H9 (cell line): ENCODE measurements around the gene SRRM2. TPM values are rescaled to one million over a fixed set of nuclear protein-coding genes. Genes with fewer than 3 reads are reported as not detected.

Experiments
- DNase-seq: peaks from one replicate; pipeline ENCODE4 v3.0.0-alpha.2; 2017
- H2AFZ ChIP-seq: one replicate; pipeline ENCODE4 v1.6.1; 2013; ENCODE audit warnings: mild to moderate bottlenecking, low read length, control low read depth, moderate library complexity
- H2AK5ac ChIP-seq: 2 replicates; pipeline ENCODE4 v1.6.1; 2013; ENCODE audit warnings: low read length, control low read depth, mixed read lengths; ENCODE audit not compliant: insufficient read length
- H2BK120ac ChIP-seq: one replicate; pipeline ENCODE4 v1.6.1; 2013; ENCODE audit warnings: low read depth, mild to moderate bottlenecking, low read length, control low read depth, inconsistent platforms; ENCODE audit not compliant: poor library complexity, severe bottlenecking
- H2BK12ac ChIP-seq: 2 replicates; pipeline ENCODE4 v1.6.1; 2013; ENCODE audit warnings: low read length, control low read depth, mixed read lengths, low read depth; ENCODE audit not compliant: insufficient read length
- H2BK15ac ChIP-seq: 2 replicates; pipeline ENCODE4 v1.6.1; 2013; ENCODE audit warnings: low read depth, low read length, control low read depth
- H2BK20ac ChIP-seq: one replicate; pipeline ENCODE4 v1.6.1; 2013; ENCODE audit warnings: low read depth, mild to moderate bottlenecking, low read length, control low read depth, inconsistent platforms; ENCODE audit not compliant: poor library complexity, severe bottlenecking
- H2BK5ac ChIP-seq: 2 replicates; pipeline ENCODE4 v1.6.1; 2013; ENCODE audit warnings: low read length, control low read depth, mixed read lengths; ENCODE audit not compliant: insufficient read length
- H3K14ac ChIP-seq: 2 replicates; pipeline ENCODE4 v1.6.1; 2013; ENCODE audit warnings: low read length, control low read depth; ENCODE audit not compliant: insufficient read depth
- H3K18ac ChIP-seq: 2 replicates; pipeline ENCODE4 v1.6.1; 2013; ENCODE audit warnings: low read depth, mild to moderate bottlenecking, mixed read lengths, low read length, control low read depth; ENCODE audit not compliant: insufficient read length
- H3K23ac ChIP-seq: 2 replicates; pipeline ENCODE4 v1.6.1; 2013; ENCODE audit warnings: low read length, control low read depth, mixed read lengths, low read depth; ENCODE audit not compliant: insufficient read length
- H3K23me2 ChIP-seq: 2 replicates; pipeline ENCODE4 v1.6.1; 2013; ENCODE audit warnings: low read depth, mild to moderate bottlenecking, mixed read lengths, low read length, control low read depth; ENCODE audit not compliant: insufficient read length, poor library complexity, severe bottlenecking
- H3K27ac ChIP-seq: 2 replicates; pipeline ENCODE4 v1.5.1; 2013; ENCODE audit warnings: low read length, control low read depth, mixed read lengths, low read depth; ENCODE audit not compliant: insufficient read length
- H3K27me3 ChIP-seq: 2 replicates; pipeline ENCODE4 v1.6.1; 2013; ENCODE audit warnings: low read length, control low read depth, inconsistent platforms; ENCODE audit not compliant: insufficient read depth
- H3K4ac ChIP-seq: 2 replicates; pipeline ENCODE4 v1.6.1; 2013; ENCODE audit warnings: low read depth, mild to moderate bottlenecking, control low read depth, inconsistent platforms, low read length, moderate library complexity
- H3K4me1 ChIP-seq: 2 replicates; pipeline ENCODE4 v1.6.1; 2013; ENCODE audit warnings: low read length, control low read depth, inconsistent platforms; ENCODE audit not compliant: insufficient read depth
- H3K4me2 ChIP-seq: 2 replicates; pipeline ENCODE4 v1.6.1; 2013; ENCODE audit warnings: low read length, control low read depth, mixed read lengths; ENCODE audit not compliant: insufficient read length, insufficient read depth
- H3K56ac ChIP-seq: 2 replicates; pipeline ENCODE4 v1.6.1; 2013; ENCODE audit warnings: low read depth, mild to moderate bottlenecking, mixed read lengths, low read length, control low read depth; ENCODE audit not compliant: insufficient read length
- H3K79me1 ChIP-seq: 2 replicates; pipeline ENCODE4 v1.6.1; 2013; ENCODE audit warnings: low read depth, mild to moderate bottlenecking, moderate library complexity, low read length, control low read depth, inconsistent platforms; ENCODE audit not compliant: insufficient read depth, poor library complexity, severe bottlenecking
- H3K79me2 ChIP-seq: 2 replicates; pipeline ENCODE4 v1.6.1; 2013; ENCODE audit warnings: low read length, control low read depth, inconsistent platforms; ENCODE audit not compliant: insufficient read depth
- H3K9ac ChIP-seq: 2 replicates; pipeline ENCODE4 v1.6.1; 2013; ENCODE audit warnings: low read length, control low read depth, mixed read lengths; ENCODE audit not compliant: insufficient read length; ENCODE audit errors: extremely low read depth
- H3K9me3 ChIP-seq: one replicate; pipeline ENCODE4 v1.6.1; 2013; ENCODE audit warnings: low read depth, low read length, inconsistent platforms; ENCODE audit not compliant: control insufficient read depth
- H3T11ph ChIP-seq: one replicate; pipeline ENCODE4 v1.6.1; 2013; ENCODE audit warnings: mild to moderate bottlenecking, low read length, control low read depth, inconsistent platforms
- H4K20me1 ChIP-seq: one replicate; pipeline ENCODE4 v1.6.1; 2013; ENCODE audit not compliant: control insufficient read depth, insufficient read length, insufficient read depth
- H4K5ac ChIP-seq: 2 replicates; pipeline ENCODE4 v1.6.1; 2013; ENCODE audit warnings: low read depth, mild to moderate bottlenecking, mixed read lengths, low read length, control low read depth; ENCODE audit not compliant: insufficient read length
- H4K8ac ChIP-seq: replicated peaks from 2 replicates; pipeline ENCODE4 v1.6.1; 2013; ENCODE audit warnings: low read length, control low read depth, mixed read lengths, low read depth; ENCODE audit not compliant: insufficient read length
- H4K91ac ChIP-seq: 2 replicates; pipeline ENCODE4 v1.6.1; 2013; ENCODE audit warnings: low read depth, mild to moderate bottlenecking, moderate library complexity, mixed read lengths, low read length, control low read depth; ENCODE audit not compliant: insufficient read length
- H3K27ac Mint-ChIP-seq, 3 experiments: 2 replicates in 2 of 3; 3 replicates in 1 of 3; pipeline ENCODE4 v1.8.0; 2020 to 2021; ENCODE audit warnings: mixed read lengths in 3 of 3, mild to moderate bottlenecking in 1 of 3, moderate library complexity in 1 of 3
- H3K27me3 Mint-ChIP-seq: 2 replicates; pipeline ENCODE4 v1.8.0; 2021; ENCODE audit warnings: low read depth, mild to moderate bottlenecking, moderate library complexity, mixed read lengths
- H3K36me3 Mint-ChIP-seq, 3 experiments: 2 replicates in 2 of 3; 3 replicates in 1 of 3; pipeline ENCODE4 v1.8.0; 2020 to 2021; ENCODE audit warnings: low read depth in 3 of 3, mixed read lengths in 3 of 3; ENCODE audit not compliant: insufficient read depth in 1 of 3
- H3K4me1 Mint-ChIP-seq, 2 experiments: 2 replicates each; pipeline ENCODE4 v1.8.0; 2020; ENCODE audit warnings: mixed read lengths in 2 of 2
- H3K4me3 Mint-ChIP-seq, 2 experiments: 2 replicates in 1 of 2; 3 replicates in 1 of 2; pipeline ENCODE4 v1.8.0; 2020 to 2021; ENCODE audit warnings: mild to moderate bottlenecking in 2 of 2, mixed read lengths in 2 of 2, moderate library complexity in 1 of 2
- H3K9me3 Mint-ChIP-seq, 2 experiments: 2 replicates in 1 of 2; 3 replicates in 1 of 2; pipeline ENCODE4 v1.8.0; 2020; ENCODE audit warnings: mild to moderate bottlenecking in 2 of 2, mixed read lengths in 2 of 2, moderate library complexity in 1 of 2
- WGBS: extraction: QIAGEN DNeasy Blood & Tissue Kit; methylation state at CpG from one replicate; pipeline ENCODE4 v1.1.7; 2013; ENCODE audit warnings: missing lambda C conversion rate, low lambda C conversion rate, mixed read lengths; ENCODE audit not compliant: insufficient read length; ENCODE audit errors: extremely low coverage; 5-methylcytosine and 5-hydroxymethylcytosine counted together
- total RNA-seq: library from RNA; stranded (reverse); gene quantifications from 2 replicates; pipeline ENCODE4 v1.2.1, GENCODE V29; 2021
- TF ChIP-seq, protein P1 (sequence below): fragments of 200-600 bp; sonication (generic); conservative IDR thresholded peaks from 3 replicates; pipeline ENCODE4 v1.8.0; 2021; ENCODE audit warnings: antibody characterized with exemption, mild to moderate bottlenecking

SRRM2 gene
- total RNA-seq, 1 experiment from 2014 or later: 694 TPM

DNA sequence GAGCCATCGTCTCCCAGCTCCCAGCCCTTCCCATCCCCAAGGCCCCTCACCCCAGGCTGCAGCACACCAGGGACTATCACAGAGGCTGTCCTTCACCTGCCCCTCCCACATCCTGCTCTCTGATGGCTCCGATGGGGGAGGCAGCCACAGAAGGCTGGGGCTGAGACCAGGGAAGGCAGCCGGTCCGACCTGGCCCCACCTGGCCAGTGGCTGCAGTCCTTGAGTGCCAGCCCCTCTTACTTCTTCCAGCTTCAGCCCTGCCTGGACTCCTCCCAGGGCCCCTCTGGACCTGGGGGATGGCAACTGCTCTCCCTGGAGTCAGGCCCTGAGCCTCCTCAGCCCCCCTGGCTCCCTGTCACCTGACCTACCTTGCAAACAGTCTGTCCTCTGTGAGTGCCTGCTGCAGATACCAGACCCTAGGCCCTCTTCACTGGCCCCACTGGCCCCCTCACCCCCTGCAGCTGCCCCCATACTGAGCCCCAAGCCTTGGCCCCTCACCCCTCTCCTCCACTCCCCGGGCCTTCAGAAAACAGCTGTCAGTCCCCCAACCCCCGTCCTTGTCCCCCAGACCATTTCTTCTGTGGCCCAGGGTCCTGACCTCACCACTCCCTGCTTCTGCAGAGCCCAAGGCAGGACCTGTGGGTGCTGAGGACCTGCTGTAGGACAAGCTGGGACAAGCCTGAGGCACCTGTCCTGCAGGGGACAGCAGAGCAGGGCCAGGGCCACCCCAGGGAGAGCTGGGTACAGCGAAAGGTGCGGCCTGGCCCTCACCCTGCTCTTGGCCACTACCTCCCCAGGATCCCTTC, 12.6 kb upstream of the SRRM2 start:
- peaks cover 6 to 21% of the 10 kb centered on the region in 2 experiments; a peak in 2 of 4 replicates for H3K4me1 Mint-ChIP-seq
- Histone ChIP-seq H3K27ac (no peak overlapping the region), H3T11ph (no peak overlapping the region), H4K5ac (no peak overlapping the region), H2BK120ac (no peak overlapping the region), H3K4me2 (no peak overlapping the region), H3K9ac (no peak overlapping the region), H2BK20ac (no peak overlapping the region), H2AK5ac (no peak overlapping the region), H3K9me3 (no peaks in the 10 kb centered on the region), H3K27me3 (no peaks in the 10 kb centered on the region), H3K23me2 (no peaks in the 10 kb centered on the region), H3K18ac (no peak overlapping the region), H3K4me1 (no peaks in the 10 kb centered on the region), H3K23ac (no peak overlapping the region), H3K79me1 (no peaks in the 10 kb centered on the region), H2BK12ac (no peak overlapping the region), H3K4ac (no peak overlapping the region), H4K20me1 (no peaks in the 10 kb centered on the region), H2BK15ac (no peak overlapping the region), H3K14ac (no peak overlapping the region; the same call in 1 of the 2 replicates), H2AFZ (no peak overlapping the region), H3K56ac (no peak overlapping the region), H4K8ac (no peak overlapping the region), H3K79me2 (no peaks in the 10 kb centered on the region), H4K91ac (no peak overlapping the region), H2BK5ac (no peak overlapping the region)
- H3K4me3 Mint-ChIP-seq: no peak overlapping the region
- TF ChIP-seq, protein P1, sequence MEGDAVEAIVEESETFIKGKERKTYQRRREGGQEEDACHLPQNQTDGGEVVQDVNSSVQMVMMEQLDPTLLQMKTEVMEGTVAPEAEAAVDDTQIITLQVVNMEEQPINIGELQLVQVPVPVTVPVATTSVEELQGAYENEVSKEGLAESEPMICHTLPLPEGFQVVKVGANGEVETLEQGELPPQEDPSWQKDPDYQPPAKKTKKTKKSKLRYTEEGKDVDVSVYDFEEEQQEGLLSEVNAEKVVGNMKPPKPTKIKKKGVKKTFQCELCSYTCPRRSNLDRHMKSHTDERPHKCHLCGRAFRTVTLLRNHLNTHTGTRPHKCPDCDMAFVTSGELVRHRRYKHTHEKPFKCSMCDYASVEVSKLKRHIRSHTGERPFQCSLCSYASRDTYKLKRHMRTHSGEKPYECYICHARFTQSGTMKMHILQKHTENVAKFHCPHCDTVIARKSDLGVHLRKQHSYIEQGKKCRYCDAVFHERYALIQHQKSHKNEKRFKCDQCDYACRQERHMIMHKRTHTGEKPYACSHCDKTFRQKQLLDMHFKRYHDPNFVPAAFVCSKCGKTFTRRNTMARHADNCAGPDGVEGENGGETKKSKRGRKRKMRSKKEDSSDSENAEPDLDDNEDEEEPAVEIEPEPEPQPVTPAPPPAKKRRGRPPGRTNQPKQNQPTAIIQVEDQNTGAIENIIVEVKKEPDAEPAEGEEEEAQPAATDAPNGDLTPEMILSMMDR: no peak
- H3K27me3 Mint-ChIP-seq: no peaks in the 10 kb centered on the region; the same call in 1 of the 2 replicates
- no peak overlapping the region; a peak in 1 of 7 replicates for H3K27ac Mint-ChIP-seq
- no peaks in the 10 kb centered on the region for H3K9me3 Mint-ChIP-seq
- no peaks in the 10 kb centered on the region for H3K36me3 Mint-ChIP-seq
- WGBS: no CpG with 5 or more reads among the region's 8 CpGs
- DNase-seq: no peak
